Activated T-cell treated with anti-CD3 and anti-CD28 coated beads, Interleukin-2, amount 50 U/mL, for 24 hours (primary cell): ENCODE data around the gene GPAT3.
"Not testable (repeated sequence)": the region's sequence is repeated elsewhere in the genome, so short reads cannot be mapped to it uniquely, and the experiment has no call there.

Experiments
- DNase-seq: peaks from one replicate; pipeline ENCODE4 v3.0.0-alpha.2; 2020
- H3K27ac Mint-ChIP-seq: 2 replicates; pipeline ENCODE4 v1.8.0; 2020; ENCODE audit warnings: mild to moderate bottlenecking, mixed read lengths
- H3K27me3 Mint-ChIP-seq: 2 replicates; pipeline ENCODE4 v1.8.0; 2020; ENCODE audit warnings: mixed read lengths
- H3K36me3 Mint-ChIP-seq: 2 replicates; pipeline ENCODE4 v1.8.0; 2020; ENCODE audit warnings: low read depth, mixed read lengths
- H3K4me1 Mint-ChIP-seq: 2 replicates; pipeline ENCODE4 v1.8.0; 2020; ENCODE audit warnings: low read depth, mixed read lengths
- H3K4me3 Mint-ChIP-seq: 2 replicates; pipeline ENCODE4 v1.8.0; 2020; ENCODE audit warnings: mild to moderate bottlenecking, moderate library complexity, mixed read lengths
- H3K9me3 Mint-ChIP-seq: 2 replicates; pipeline ENCODE4 v1.8.0; 2020; ENCODE audit warnings: mixed read lengths

The GPAT3 gene

GRCh38 chr4:83604321-83604720 lies 68.4 kb downstream of the GPAT3 start:
- H3K4me3 Mint-ChIP-seq, result no peak overlapping the region
- H3K27me3 Mint-ChIP-seq, result peaks cover 3% of the 10 kb centered on the region
- no peaks in the 10 kb centered on the region for H3K4me1 Mint-ChIP-seq
- no peak overlapping the region for H3K27ac Mint-ChIP-seq
- H3K9me3 Mint-ChIP-seq, result no peaks in the 10 kb centered on the region
- DNase-seq, result no peak
- H3K36me3 Mint-ChIP-seq, result no peaks in the 10 kb centered on the region

- no peak overlapping the region for H3K27ac Mint-ChIP-seq
- no peaks in the 10 kb centered on the region for H3K4me1 Mint-ChIP-seq
- no peaks in the 10 kb centered on the region for H3K36me3 Mint-ChIP-seq
- DNase-seq, result no peak
- no peak overlapping the region for H3K4me3 Mint-ChIP-seq
- H3K9me3 Mint-ChIP-seq, result no peaks in the 10 kb centered on the region
- H3K27me3 Mint-ChIP-seq, result peaks cover 6% of the 10 kb centered on the region
These were observed 69.3 kb downstream of the GPAT3 start for GRCh38 chr4:83605210-83605609.

DNA sequence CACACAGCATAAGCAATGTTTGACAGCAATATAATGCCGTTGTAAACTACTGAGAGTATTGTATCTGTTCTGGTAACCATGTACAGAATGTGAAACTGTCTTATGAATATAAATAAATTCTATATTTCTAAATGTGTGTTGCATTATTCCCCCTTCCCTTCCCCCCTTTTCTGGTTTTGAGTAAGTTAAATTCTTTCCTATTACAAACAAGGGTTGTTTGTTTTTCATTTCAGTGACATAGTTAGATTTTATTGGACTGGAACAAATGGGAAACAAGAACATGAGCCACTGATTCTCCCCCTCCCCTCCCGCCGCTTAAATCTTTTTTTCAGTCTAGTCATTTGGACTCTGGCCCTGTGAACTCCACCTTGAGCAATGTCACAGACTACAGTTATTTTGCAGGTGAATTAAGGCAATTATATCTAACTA lies 69.8 kb downstream of the GPAT3 start:
- Mint-ChIP-seq H3K27ac (no peak overlapping the region), H3K9me3 (no peaks in the 10 kb centered on the region), H3K27me3 (peaks cover 6% of the 10 kb centered on the region), H3K4me3 (no peak overlapping the region), H3K4me1 (no peaks in the 10 kb centered on the region), H3K36me3 (no peaks in the 10 kb centered on the region)
- no peak for DNase-seq

GRCh38 chr4:83606460-83606859 lies 70.6 kb downstream of the GPAT3 start:
- Mint-ChIP-seq H3K4me3 (no peak overlapping the region), H3K27me3 (peaks cover 9% of the 10 kb centered on the region), H3K4me1 (no peaks in the 10 kb centered on the region), H3K9me3 (no peaks in the 10 kb centered on the region), H3K36me3 (no peaks in the 10 kb centered on the region), H3K27ac (no peak overlapping the region)
- DNase-seq, result no peak

DNA sequence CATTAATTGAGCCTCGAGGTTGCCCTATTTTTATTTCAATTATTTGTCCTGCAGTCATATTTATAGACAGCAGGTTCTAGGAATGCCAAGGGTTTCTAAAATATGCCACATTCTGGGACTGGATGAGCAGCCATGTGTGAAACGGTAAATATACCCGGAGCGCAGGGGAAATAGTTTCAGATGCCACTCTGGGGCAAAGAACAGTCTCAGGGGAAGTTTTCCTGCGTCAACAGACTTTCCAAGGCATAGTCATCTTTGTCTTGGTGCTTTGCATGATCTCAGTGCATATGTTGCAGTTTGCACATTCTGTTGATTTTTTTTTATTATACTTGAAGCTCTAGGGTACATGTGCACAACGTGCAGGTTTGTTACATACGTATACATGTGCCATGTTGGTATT lies 71.0 kb downstream of the GPAT3 start:
- Mint-ChIP-seq H3K4me3 (no peak overlapping the region), H3K36me3 (no peaks in the 10 kb centered on the region)

DNA sequence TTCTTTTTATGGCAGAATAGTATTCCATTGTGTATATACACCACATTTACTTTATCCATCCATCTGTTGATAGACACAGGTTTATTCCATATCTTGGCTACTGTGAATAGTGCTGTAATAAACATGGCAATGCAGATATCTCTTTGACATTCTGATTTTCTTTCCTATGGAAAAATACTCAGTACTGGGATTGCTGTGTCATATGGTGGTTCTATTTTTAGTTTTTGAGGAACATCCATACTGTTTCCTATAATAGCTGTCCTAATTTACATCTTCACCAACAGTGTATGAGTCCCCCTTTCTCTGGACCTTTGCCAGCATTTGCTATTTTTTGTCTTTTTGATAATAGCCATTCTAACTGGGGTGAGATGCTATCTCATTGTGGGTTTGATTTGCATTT lies 73.5 kb downstream of the GPAT3 start:
- no peaks in the 10 kb centered on the region for H3K4me1 Mint-ChIP-seq
- H3K27me3 Mint-ChIP-seq, result peaks cover 9% of the 10 kb centered on the region
- peaks cover 23% of the 10 kb centered on the region for H3K9me3 Mint-ChIP-seq
- DNase-seq, result no peak
- H3K27ac Mint-ChIP-seq, result no peak overlapping the region
- no peak overlapping the region for H3K4me3 Mint-ChIP-seq
- H3K36me3 Mint-ChIP-seq, result no peaks in the 10 kb centered on the region

More for the DNA sequence above, 71.0 kb downstream of the GPAT3 start:
- H3K9me3 Mint-ChIP-seq, result peaks cover 2% of the 10 kb centered on the region
- H3K27me3 Mint-ChIP-seq, result peaks cover 9% of the 10 kb centered on the region
- no peak overlapping the region for H3K27ac Mint-ChIP-seq
- no peak for DNase-seq
- H3K4me1 Mint-ChIP-seq, result no peaks in the 10 kb centered on the region

GRCh38 chr4:83610729-83611128 lies 74.8 kb downstream of the GPAT3 start:
- H3K4me3 Mint-ChIP-seq, result no peak overlapping the region
- no peak overlapping the region for H3K27ac Mint-ChIP-seq
- H3K27me3 Mint-ChIP-seq, result peaks cover 9% of the 10 kb centered on the region
- peaks cover 29% of the 10 kb centered on the region for H3K9me3 Mint-ChIP-seq
- no peaks in the 10 kb centered on the region for H3K36me3 Mint-ChIP-seq
- no peak for DNase-seq
- H3K4me1 Mint-ChIP-seq, result no peaks in the 10 kb centered on the region

DNA sequence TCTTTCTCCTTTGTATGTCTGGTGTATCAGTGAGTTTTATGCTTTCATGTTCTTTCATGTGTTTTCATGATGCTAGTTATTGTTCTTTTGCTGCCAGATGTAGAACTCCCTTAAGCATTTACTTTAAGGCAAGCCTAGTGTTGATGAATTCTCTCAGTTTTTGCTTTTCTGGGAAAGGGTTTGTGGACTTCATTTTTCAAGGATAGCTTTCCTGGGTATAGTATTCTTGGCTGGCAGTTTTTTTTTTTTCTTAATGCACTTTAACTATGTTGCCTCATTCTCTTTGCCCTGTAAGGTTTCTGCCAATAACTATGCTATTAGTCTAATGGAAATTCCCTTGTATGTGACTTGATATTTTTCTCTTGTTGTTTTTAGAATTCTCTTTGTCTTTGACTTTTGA lies 77.1 kb downstream of the GPAT3 start:
- H3K27ac Mint-ChIP-seq, result no peak overlapping the region
- H3K4me3 Mint-ChIP-seq, result no peak overlapping the region
- no peaks in the 10 kb centered on the region for H3K4me1 Mint-ChIP-seq
- H3K27me3 Mint-ChIP-seq, result peaks cover 21% of the 10 kb centered on the region
- peaks cover 29% of the 10 kb centered on the region for H3K9me3 Mint-ChIP-seq
- no peaks in the 10 kb centered on the region for H3K36me3 Mint-ChIP-seq
- no peak for DNase-seq

DNA sequence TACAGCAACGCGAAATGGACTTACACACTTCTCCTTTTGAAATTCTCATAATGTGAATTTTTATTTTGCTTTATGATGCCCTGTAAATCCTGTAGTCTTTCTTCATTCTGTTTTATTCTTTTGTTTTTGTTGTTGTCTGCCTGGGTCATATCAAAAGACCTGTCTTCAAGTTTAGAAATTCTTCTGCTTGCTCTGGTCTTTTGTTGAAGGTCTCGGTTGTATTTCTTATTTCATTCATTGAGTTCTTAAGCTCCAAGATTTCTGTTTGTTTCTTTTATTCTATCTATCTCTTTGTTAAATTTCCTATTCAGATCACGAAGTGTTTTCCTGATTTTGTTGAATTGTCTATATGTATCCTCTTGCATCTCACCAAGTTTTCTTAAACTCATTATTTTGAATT lies 78.1 kb downstream of the GPAT3 start:
- Mint-ChIP-seq H3K27ac (no peak overlapping the region), H3K4me3 (no peak overlapping the region), H3K9me3 (peaks cover 29% of the 10 kb centered on the region), H3K27me3 (peaks cover 28% of the 10 kb centered on the region), H3K36me3 (no peaks in the 10 kb centered on the region), H3K4me1 (peaks cover 1% of the 10 kb centered on the region)
- DNase-seq, result no peak

- H3K4me3 Mint-ChIP-seq, result no peak overlapping the region
- H3K4me1 Mint-ChIP-seq, result peaks cover 1% of the 10 kb centered on the region
- no peak overlapping the region for H3K27ac Mint-ChIP-seq
- H3K27me3 Mint-ChIP-seq, result peaks cover 42% of the 10 kb centered on the region
- H3K9me3 Mint-ChIP-seq, result peaks cover 29% of the 10 kb centered on the region
- H3K36me3 Mint-ChIP-seq, result no peaks in the 10 kb centered on the region
- DNase-seq, result no peak
These were observed 80.3 kb downstream of the GPAT3 start for GRCh38 chr4:83616252-83616651.

DNA sequence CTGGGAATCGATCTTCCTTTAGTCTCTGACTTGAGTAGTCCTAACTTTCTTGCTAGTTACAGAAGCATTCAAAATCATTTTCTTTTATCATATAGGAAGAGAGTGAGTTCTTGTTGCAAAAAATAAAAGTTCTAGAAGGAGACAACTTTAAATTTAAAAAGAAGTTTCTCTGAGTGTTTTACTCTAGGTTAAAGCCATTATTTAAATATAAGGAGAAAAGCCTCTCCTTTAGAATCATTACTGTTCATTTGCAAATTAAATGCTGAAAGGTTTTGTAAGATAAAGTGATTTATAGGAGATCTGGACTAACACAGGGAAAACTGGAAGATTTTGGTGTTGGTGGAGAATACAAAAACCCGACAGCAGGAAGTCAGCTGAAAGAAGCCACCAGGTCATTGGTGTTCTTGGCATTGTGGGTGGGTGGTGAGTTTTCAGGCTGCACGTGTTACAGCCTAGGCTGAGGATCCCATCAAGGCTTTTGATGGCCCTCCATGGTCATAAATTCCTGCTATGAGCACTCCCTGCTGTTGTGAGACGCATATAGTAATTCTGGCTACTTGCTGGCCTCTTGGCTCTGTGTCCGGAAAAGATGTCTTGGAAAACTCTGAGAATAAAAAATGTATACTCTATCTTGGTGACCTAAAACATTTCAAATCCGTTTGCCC lies 81.6 kb downstream of the GPAT3 start:
- Mint-ChIP-seq H3K36me3 (peaks cover 2% of the 10 kb centered on the region), H3K27me3 (peaks cover 49% of the 10 kb centered on the region), H3K4me3 (no peak overlapping the region), H3K27ac (no peak overlapping the region), H3K4me1 (peaks cover 1% of the 10 kb centered on the region), H3K9me3 (peaks cover 33% of the 10 kb centered on the region)
- DNase-seq, result no peak

DNA sequence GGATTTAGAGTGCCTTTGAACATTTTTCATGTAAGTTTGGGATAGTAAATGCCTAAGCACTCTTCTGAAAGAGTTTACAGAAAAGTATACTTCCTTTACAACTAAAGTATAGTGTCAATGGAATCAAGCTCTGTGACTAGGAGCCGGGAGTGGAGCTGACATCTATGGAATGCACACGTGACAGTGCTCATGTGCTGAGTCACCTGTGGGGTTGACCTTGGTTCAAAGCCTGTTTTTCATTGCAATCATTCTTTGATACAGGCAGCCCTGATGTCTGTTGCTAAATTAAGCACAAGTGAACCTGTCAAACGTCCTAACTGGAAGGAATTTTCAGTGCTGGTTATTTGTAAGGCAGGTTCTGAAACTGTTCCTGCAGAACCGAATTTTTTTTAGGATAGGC lies 82.5 kb downstream of the GPAT3 start:
- DNase-seq, result no peak

DNA sequence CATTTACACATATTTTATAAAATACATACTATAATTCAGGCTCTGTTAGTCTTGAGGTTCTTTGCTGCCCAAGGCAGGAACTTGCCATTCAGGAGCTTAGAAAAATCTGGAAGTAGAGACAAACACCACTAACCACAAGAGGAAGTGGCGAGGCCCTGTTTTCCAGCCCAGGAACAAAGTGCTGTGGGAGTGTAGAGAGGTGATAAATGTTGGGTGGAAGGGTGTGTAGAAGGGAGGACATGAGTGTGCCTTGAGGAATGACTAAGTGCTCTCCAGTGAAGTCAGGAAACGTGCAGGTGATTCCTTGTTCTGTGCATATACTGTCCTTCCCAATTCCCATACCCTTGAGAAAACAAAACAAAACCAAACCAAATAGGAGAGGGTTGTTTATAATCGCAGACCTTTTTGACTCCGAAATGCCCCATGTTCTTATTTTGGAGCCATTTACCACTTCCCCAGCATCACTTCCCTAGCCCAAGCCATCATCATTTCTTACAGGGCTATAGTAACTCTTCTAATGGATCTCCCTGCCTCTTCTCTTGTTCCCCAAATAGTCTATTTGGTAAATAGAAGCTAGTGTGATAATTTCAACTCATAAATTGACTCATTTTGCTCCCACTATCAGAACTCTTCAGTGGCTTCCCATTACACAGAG lies 83.2 kb downstream of the GPAT3 start:
- peaks cover 59% of the 10 kb centered on the region for H3K27me3 Mint-ChIP-seq
- peaks cover 3% of the 10 kb centered on the region for H3K36me3 Mint-ChIP-seq
- H3K4me1 Mint-ChIP-seq, result peaks cover 1% of the 10 kb centered on the region
- no peak overlapping the region for H3K4me3 Mint-ChIP-seq
- H3K9me3 Mint-ChIP-seq, result peaks cover 27% of the 10 kb centered on the region
- no peak overlapping the region for H3K27ac Mint-ChIP-seq
- DNase-seq, result no peak

More for the DNA sequence above, 82.5 kb downstream of the GPAT3 start:
- Mint-ChIP-seq H3K27ac (no peak overlapping the region), H3K4me1 (peaks cover 1% of the 10 kb centered on the region), H3K36me3 (peaks cover 3% of the 10 kb centered on the region), H3K27me3 (peaks cover 56% of the 10 kb centered on the region), H3K9me3 (peaks cover 32% of the 10 kb centered on the region), H3K4me3 (no peak overlapping the region)

GRCh38 chr4:83622127-83622526 lies 86.2 kb downstream of the GPAT3 start:
- H3K36me3 Mint-ChIP-seq, H3K4me3 Mint-ChIP-seq, H3K4me1 Mint-ChIP-seq, H3K27ac Mint-ChIP-seq, DNase-seq: not testable (repeated sequence)
- Mint-ChIP-seq H3K27me3 (peaks cover 67% of the 10 kb centered on the region), H3K9me3 (peaks cover 18% of the 10 kb centered on the region)

DNA sequence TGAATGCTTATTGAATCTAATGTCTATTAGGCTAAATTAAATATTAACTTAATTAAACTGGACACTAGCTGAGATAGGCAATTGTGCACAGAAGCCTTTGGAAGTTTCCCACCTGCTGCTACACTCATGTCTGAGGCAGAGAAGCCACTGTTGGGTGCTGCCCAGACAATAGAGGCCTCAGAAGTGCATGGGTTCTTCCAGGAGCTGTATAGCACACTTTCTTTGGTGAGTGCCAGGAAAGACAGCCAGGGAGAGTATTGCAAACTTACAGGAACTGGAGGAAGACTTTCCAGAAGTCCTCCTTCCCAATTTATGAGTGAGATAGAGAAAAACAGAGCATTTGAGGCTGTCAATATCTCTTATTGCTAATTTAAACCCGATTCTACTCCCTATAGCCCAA lies 89.9 kb downstream of the GPAT3 start:
- Mint-ChIP-seq H3K4me1 (no peaks in the 10 kb centered on the region), H3K4me3 (no peak overlapping the region), H3K27me3 (peaks cover 37% of the 10 kb centered on the region), H3K27ac (no peak overlapping the region), H3K9me3 (peaks cover 18% of the 10 kb centered on the region), H3K36me3 (peaks cover 3% of the 10 kb centered on the region)
- no peak for DNase-seq
